AG04449 (cell line): ENCODE data around the gene TEX35.

ENCODE experiments used
- CTCF ChIA-PET: fragments of 350-600 bp; formaldehyde crosslinking; extraction: SDS; loops from one replicate; lab custom pipeline; 2021; ENCODE audit warnings: antibody characterized with exemption; lab: Yijun Ruan, JAX
- POLR2A ChIA-PET: fragments of 400-600, 350-600 bp; formaldehyde crosslinking; extraction: SDS; loops from one replicate; lab custom pipeline; 2020; ENCODE audit warnings: antibody characterized with exemption, inconsistent platforms; lab: Yijun Ruan, JAX
- DNase-seq: peaks from one replicate; pipeline ENCODE4 v3.0.0-alpha.2; 2010; ENCODE audit warnings: low read depth, low spot score
- H3K4me3 ChIP-seq: 2 replicates; pipeline ENCODE4 v1.5.1; 2011; ENCODE audit warnings: low read depth, mild to moderate bottlenecking, control low read depth, low read length
- TF ChIP-seq, protein P1 (sequence below): IDR thresholded peaks from one replicate; pipeline ENCODE4 v1.5.1; 2011; ENCODE audit warnings: mild to moderate bottlenecking, moderate library complexity, low read length, control low read depth, inconsistent platforms; ENCODE audit not compliant: insufficient read depth; ENCODE audit errors: missing control alignments

The TEX35 gene

DNA sequence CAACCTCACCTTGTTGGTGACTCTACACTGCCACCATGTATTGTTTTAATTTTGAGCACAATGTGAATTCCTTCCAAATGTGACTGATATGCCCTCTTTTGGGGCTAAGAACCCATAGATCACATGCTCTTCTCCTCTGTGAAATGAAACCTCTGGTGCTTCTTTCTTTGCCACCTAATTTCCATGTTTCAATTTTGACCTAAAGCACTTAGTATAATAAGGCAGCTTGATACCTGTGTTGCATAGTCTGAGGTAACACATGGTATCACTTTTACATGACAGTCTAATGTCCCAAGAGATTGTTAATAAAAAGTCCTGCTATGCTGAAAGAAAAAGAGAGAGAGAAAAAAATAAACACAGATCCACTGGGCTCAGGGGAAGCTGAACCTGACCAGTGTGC lies 40.4 kb upstream of the TEX35 start:
- TF ChIP-seq, protein P1, sequence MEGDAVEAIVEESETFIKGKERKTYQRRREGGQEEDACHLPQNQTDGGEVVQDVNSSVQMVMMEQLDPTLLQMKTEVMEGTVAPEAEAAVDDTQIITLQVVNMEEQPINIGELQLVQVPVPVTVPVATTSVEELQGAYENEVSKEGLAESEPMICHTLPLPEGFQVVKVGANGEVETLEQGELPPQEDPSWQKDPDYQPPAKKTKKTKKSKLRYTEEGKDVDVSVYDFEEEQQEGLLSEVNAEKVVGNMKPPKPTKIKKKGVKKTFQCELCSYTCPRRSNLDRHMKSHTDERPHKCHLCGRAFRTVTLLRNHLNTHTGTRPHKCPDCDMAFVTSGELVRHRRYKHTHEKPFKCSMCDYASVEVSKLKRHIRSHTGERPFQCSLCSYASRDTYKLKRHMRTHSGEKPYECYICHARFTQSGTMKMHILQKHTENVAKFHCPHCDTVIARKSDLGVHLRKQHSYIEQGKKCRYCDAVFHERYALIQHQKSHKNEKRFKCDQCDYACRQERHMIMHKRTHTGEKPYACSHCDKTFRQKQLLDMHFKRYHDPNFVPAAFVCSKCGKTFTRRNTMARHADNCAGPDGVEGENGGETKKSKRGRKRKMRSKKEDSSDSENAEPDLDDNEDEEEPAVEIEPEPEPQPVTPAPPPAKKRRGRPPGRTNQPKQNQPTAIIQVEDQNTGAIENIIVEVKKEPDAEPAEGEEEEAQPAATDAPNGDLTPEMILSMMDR = no peak
- ChIA-PET CTCF (interaction anchor here (0.6 to 8.1 kb wide), 5 partner anchors 13 to 173 kb away, joined by 3 to 65 read pairs (median 5); no protein-coding TSS in a partner anchor), POLR2A (no interaction called here)
- H3K4me3 ChIP-seq = no peak overlapping the region
- no peak for DNase-seq

DNA sequence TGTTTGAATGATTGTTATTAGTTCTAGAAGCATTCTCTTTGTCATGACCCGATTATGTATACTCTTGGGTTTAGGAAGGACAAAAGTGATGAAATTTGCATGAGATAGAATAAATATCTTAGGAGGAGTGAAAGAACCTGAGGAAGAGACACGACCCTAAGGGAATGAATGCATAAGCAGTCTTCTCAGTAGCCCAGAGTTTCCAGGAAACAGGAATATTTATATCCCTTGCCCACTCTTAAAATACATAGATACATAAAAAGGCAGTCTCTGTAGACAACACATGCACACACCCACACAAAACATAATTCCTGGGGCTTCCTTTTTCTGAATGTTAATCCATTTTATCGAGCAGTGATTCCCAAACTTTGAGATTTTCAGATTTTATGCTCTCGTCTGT lies 35.5 kb upstream of the TEX35 start:
- ChIA-PET POLR2A (no interaction called here), CTCF (interaction anchor here (1.2 to 8.1 kb wide), 2 partner anchors 23 to 26 kb away, joined by 4 to 65 read pairs; no protein-coding TSS in a partner anchor)
- H3K4me3 ChIP-seq = no peak overlapping the region
- TF ChIP-seq, protein P1 = no peak
- DNase-seq = no peak

DNA sequence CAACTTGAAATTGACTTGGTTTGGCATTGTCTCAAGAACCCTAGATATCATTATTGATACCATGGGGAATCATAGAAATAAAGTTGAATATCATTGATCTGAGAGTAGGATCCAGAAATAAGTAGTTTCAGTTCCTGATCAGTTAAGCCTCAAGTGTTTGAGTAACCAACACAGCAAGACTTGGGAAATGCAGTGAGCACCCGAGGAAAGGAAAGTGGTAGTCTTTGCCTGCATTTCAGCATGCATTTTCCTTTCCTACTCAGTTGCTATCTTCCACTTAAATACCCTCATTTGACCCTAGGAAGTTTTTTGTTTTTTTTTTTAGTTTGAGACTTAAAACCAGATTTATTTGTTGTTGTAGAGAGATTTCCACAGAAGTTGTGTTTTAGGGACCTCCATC lies 35.1 kb upstream of the TEX35 start:
- TF ChIP-seq, protein P1 = no peak

DNA sequence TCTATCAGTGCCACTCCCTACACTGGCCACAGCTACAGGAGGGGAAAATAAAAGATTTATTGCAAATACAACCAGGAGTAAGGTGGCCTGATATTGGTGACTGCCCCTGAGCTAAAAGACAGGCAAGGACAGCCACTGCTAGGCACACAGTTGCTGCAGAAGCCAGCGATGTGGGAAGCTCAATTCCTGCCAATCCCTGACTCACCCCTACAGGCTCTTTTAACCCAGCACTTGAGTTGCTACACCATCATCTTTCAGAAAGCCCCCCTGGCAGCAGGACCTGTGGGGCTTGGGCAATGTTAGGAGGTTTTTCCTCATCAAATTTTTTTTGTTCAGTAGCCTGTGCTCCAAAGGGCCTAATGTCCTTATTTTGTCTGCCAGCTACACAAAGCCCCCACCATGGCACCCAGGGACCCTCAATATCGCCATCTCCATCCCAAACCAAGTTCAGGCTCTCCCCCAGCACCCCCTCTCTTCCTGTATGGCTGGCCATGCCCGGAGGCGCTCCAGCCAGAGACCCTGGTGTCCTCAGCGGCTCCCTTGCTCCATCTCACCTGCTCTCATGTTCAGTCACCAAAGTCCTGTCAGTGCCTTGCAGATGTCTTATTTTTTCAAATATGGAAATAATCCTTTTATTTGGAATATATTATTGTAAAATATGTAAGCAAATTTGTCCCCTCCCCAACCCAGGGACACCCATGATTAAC lies 29.5 kb upstream of the TEX35 start:
- DNase-seq = no peak
- ChIA-PET POLR2A (interaction anchor here (0.6 kb wide), 1 partner anchor 569 kb away, joined by 3 read pairs; no protein-coding TSS in a partner anchor), CTCF (interaction anchor here (1.1 to 11.0 kb wide), 4 partner anchors 11 to 173 kb away, joined by 3 to 125 read pairs (median 5); no protein-coding TSS in a partner anchor)
- TF ChIP-seq, protein P1 = no peak
- H3K4me3 ChIP-seq = no peak overlapping the region

More for the DNA sequence above, 35.1 kb upstream of the TEX35 start:
- H3K4me3 ChIP-seq = no peak overlapping the region
- CTCF ChIA-PET = interaction anchor here (1.0 to 4.4 kb wide), 2 partner anchors 23 to 140 kb away, joined by 3 to 25 read pairs; no protein-coding TSS in a partner anchor
- POLR2A ChIA-PET = no interaction called here
- no peak for DNase-seq

DNA sequence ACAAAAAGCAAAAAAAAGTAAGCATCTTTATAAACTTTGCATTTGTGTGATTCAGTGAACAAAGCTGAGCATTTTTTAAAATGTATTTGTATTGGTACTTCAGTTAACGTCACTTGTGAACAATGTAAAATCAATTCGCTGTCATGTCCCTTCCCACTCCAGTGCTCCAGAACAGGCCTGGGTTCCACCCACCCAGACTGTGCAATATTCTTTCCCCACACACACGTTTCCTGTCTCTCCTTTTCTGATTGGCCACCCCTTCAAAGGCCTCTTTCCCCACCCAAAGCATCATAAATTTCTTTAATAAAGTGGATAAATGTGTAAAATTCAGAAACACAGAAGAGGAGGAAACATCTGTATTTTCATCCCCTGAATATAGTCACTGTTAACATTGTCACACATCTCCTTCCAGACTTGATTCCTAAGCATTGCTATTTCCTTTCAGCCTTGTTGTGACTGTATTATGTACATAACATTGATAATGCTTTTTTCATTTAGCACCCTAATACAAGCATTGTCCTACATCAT lies 28.1 kb upstream of the TEX35 start:
- TF ChIP-seq, protein P1 = no peak
- ChIA-PET POLR2A (no interaction called here), CTCF (interaction anchor here (1.0 to 11.0 kb wide), 2 partner anchors 15 to 44 kb away, joined by 3 to 125 read pairs; no protein-coding TSS in a partner anchor)
- DNase-seq = no peak
- H3K4me3 ChIP-seq = no peak overlapping the region

DNA sequence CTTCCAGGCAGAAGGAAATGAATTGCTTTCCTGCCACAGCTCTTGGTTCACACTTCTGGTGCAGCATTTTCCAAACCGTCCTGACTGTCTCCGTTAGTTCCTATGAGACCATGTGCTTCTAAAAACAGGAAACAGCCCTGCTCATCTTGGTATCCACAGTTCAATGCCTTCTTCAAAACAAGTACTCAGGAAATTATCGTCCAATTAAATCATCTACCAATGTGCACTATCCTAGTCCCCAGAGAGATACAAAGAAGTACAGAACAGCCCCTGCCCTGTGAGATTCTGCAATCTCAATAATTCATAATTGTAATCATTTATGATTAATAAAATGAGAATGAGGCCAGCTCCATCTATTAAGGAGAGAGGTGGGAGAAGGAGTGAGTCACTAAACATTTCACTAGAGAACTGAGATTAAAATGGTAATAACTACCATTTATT lies 27.3 kb upstream of the TEX35 start:
- ChIA-PET POLR2A (interaction anchor here (0.6 kb wide), 1 partner anchor 488 kb away, joined by 4 read pairs; no protein-coding TSS in a partner anchor), CTCF (interaction anchor here (1.0 to 11.0 kb wide), 2 partner anchors 13 to 15 kb away, joined by 3 to 125 read pairs; no protein-coding TSS in a partner anchor)

More for the DNA sequence above, 27.3 kb upstream of the TEX35 start:
- TF ChIP-seq, protein P1 = no peak
- H3K4me3 ChIP-seq = no peak overlapping the region
- no peak for DNase-seq
